ENCODE data around the gene CYP3A4.
"Not testable (repeated sequence)": the region's sequence is repeated elsewhere in the genome, so short reads cannot be mapped to it uniquely, and the experiment has no call there.

The CYP3A4 gene

GRCh38 chr7:99751322-99752052 lies 32.5 kb downstream of the CYP3A4 start:
- DNase-seq (ENCODE audit: low spot score), result not testable (repeated sequence)

DNA sequence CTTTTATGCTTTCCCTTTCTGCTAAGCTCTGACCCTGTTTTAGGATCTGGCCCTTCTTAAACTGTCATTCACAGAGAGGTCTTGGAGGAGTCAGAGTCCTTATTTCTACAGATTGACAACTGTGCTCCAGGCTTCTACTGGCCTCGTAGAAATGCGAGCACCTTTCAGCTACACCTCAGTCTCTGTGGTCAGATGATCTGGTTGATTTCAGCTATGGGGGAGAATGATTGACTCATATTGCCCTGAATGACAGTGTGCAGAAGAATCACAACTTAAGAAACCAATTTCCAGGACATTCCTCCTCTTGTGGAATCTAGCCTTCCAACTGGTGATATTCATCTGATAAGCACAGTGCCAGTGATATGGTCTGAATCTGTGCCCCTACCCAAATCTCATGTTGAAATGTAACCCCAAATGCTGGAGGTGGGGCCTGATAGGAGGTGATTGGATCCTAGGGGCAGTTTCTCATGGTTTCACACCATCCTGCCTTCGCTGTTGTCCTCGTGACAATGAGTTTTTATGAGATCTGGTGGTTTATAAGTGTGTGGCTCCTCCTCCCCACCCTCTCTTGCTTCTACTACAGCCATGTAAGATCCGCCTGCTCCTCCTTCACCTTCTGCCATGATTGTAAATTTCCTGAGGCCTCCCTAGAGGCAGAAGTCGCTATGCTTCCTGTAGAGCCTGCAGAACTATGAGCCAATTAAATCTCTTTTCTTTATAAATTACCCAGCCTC lies 35.0 kb downstream of the CYP3A4 start:
- no peak for DNase-seq (ENCODE audit: low spot score)

- not testable (repeated sequence) for DNase-seq (ENCODE audit: low spot score)
Observed at GRCh38 chr7:99746915-99747314, 37.1 kb downstream of the CYP3A4 start.

- DNase-seq (ENCODE audit: low spot score), result not testable (repeated sequence)
Observed at GRCh38 chr7:99745395-99745794, 38.6 kb downstream of the CYP3A4 start.

- no peak for DNase-seq (ENCODE audit: low spot score)
Observed at GRCh38 chr7:99742737-99743394, 41.1 kb downstream of the CYP3A4 start.

DNA sequence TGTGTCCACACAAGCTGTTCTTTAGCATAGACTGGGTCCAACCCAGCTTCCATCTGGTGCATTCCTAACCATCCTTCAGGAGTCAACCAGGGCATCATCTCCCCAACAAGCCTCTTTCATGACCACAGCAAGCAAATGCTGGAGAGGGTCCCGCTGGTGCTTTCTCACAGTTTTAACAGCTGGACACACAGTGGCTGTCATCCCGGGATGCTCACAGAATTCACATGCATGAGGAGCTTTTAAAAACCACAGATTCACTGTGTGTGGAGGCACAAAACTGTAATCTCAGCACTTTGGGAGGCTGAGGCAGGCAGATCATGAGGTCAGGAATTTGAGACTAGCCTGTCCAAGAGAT lies 42.6 kb downstream of the CYP3A4 start:
- no peak for DNase-seq (ENCODE audit: low spot score)

DNA sequence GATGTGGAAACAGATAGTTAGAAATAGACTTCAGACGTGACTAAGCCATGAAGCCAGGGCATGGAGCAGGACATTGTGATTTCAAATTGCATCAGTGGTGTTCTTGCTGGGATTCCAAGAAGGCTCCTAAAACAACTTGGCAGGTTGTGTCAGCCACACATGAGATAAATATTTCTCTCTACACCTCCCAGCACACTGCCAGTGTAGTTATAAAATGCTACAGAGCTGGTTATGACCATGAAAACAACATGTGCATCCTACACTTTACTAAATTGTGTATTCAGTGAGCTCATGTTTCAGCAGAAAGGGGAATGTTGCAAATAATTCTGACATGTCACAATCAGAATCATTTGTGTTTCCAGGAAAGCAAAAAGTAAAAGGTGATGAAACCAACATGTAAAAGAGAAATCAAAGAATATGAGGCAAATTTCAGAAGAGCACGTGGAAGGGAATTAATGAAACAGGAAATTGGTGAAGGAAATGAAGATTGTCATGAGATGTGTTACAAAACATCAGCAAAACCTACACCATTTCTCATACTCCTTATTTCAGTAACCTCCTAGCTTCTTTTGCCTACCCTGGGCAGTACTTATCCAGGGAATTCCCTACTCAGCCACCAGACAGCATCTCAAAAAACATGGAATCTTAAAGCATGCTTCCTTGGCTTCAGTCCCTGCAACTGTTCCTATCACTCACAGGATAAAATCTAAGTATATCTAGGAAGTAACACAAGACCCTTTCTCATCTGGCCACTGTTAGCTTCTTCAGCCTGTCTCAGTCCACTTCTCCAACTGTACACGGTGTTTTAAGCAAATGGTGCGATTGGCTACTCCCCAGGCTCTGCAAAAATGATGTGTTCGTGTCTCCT lies 43.2 kb downstream of the CYP3A4 start:
- no peak for DNase-seq (ENCODE audit: low spot score)

DNA sequence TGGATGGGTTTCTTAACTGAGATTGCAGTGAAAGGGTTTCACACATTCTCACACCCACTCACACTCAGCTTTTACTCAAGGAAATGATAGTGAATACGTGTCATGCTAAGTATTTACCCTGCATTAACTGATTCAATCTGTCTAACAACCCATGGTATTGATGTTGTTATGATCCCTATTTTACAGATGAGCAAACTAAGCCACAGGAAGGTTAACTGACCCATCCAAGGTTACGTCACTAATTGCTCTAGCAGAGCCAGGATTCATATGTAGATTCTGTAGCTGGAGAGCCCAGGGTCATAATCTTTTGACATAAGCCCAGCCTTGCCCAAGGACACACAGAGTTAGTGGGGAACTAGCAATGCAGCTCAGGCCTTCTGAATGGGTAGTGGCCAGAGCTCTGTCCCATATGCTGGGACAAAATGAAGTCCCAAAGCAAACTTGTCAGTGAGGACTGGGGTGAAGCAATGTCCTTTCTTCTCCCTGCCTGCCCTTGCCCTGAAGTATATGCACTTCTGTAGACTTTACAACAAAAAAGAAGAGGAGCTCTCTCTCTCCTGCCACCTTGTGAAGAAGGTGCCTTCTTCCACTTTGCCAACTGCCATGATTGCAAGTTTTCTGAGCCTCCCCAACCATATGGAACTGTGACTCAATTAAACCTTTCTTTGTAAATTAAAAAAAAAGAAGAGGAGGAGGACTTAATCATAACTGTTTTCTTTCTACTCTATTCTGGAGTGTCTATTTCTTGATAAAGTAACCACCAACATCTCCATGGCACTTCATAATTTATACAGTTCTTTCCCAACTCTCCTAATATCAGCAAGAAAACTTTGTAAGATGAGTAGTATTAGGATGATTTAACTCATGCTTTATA lies 44.0 kb downstream of the CYP3A4 start:
- no peak for DNase-seq (ENCODE audit: low spot score)

DNA sequence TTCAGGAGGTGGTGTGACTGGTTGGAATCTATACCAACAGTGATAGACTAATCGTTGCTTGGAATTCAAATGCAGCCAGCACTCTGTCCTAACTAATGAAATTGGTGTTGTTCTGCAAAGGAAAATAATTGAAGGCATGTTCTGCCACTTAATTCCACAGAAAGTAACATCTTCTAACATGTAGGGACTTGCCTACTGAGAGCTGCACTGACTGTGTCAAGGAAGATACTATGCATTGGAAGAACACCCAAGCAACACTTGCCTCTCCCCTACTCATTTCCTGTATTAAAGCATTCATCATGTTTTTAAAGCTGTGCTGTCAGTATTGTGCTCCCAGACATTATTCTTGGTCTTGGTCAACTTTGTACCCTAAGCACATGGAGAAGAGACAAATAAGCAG lies 46.3 kb downstream of the CYP3A4 start:
- no peak for DNase-seq (ENCODE audit: low spot score)

GRCh38 chr7:99736667-99737066 lies 47.3 kb downstream of the CYP3A4 start:
- DNase-seq (ENCODE audit: low spot score), result not testable (repeated sequence)

DNA sequence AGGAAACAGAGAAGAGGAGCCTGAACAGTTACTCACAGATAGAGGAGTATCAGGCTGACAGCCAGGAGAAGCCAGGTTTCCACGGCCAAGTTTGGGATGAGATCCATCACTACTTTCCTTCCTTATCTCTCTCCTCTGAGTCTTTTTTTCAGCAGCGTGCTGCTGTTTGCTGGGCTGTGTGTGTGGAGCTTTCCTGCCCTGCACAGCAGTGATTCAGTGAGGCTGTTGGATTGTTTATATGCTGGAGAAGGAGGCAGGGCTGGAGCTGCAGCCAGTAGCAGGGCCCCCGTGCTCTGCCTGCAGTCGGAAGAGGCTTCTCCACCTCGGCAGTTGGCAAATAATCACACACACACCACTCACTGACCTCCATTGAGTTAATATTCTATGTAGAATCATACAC lies 49.0 kb downstream of the CYP3A4 start, which contains the start of gene CYP3A7:
Gene CYP3A7, minus strand, starts transcription at position 210 of the 400 bp plus-strand sequence. Its CDS starts 103 bp downstream, at position 107.
- no peak for DNase-seq (ENCODE audit: low spot score)

DNA sequence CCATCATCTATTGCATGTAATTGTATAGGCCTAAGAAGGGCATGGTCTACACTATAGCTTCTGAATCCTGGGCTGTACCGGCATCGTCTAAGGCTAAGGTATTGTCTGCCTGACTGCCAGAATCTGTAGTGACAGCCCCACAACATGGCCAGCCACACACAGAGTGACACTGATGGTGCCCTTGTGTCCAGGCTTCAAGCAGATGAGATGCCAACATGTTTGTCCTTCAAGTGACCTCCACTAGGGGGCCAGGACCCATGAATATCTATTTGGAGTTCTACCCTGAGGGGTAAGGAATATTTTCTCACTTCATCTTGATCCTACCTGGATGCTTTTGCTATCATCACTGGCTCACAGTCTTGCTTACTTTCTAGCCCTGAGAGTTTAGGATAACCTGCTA lies 50.5 kb downstream of the CYP3A4 start:
- no peak for DNase-seq (ENCODE audit: low spot score)

GRCh38 chr7:99733003-99733402 lies 51.0 kb downstream of the CYP3A4 start:
- no peak for DNase-seq (ENCODE audit: low spot score)

- no peak for DNase-seq (ENCODE audit: low spot score)
Observed at GRCh38 chr7:99731638-99732374, 52.2 kb downstream of the CYP3A4 start.

DNA sequence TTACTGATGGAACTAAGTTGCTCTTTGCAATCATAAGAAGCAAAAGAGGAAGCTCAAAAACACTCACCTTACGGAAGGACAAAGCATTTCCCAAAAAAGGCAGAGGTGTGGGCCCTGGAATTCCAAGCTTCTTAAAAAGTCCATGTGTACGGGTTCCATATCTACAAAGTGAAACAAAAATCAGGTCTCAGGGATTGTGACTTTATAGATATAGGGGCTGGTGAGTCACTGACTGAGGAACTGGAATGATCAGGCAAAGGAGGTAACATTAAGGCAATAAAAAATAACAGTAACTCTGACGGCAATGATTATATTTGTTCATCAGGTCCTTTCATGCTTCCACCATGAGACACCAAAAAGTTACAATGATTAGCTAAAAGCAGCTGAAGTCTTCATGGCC lies 53.0 kb downstream of the CYP3A4 start:
- no peak for DNase-seq (ENCODE audit: low spot score)

- no peak for DNase-seq (ENCODE audit: low spot score)
Observed at GRCh38 chr7:99730238-99730810, 53.7 kb downstream of the CYP3A4 start.

- no peak for DNase-seq (ENCODE audit: low spot score)
Observed at GRCh38 chr7:99729486-99730237, 54.3 kb downstream of the CYP3A4 start.

GRCh38 chr7:99728615-99729014 lies 55.4 kb downstream of the CYP3A4 start:
- DNase-seq (ENCODE audit: low spot score), result no peak

DNA sequence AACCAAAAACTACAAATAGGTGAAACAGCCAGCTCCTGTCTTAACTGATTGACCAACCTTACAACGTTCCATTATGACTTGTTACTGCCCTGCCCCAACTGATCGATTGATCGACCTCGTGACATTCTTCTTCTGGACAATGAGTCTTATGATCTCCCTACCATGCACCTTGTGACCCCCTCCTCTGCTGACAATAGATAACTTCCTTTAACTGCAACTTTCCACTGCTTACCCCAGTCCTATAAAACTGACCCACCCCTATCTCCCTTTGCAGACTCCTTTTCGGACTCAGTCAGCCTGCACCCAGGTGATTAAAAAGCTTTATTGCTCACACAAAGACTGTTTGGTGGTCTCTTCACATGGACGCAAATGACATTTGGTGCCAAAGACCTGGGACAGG lies 60.8 kb downstream of the CYP3A4 start:
- not testable (repeated sequence) for DNase-seq (ENCODE audit: low spot score)
